Kidney (tissue), 14 donors: ENCODE data around the gene LAMA4. TPM values are rescaled to one million over a fixed set of nuclear protein-coding genes. Genes with fewer than 3 reads are reported as not detected.

Source experiments
- DNase-seq, 5 donors: peaks; one replicate each; pipeline ENCODE4 v3.0.0-alpha.2; 2013 to 2020
- FAIRE-seq: peaks from 2 replicates; lab custom pipeline; 2012; peaks lifted over from hg19 to GRCh38; lab: Jason Lieb, UNC
- H3K27ac ChIP-seq, 2 donors: one replicate each; pipeline ENCODE4 v1.7.0; 2013; ENCODE audit warnings: low read depth in 2 of 2, low read length in 2 of 2, inconsistent platforms in 1 of 2
- H3K27me3 ChIP-seq: one replicate; pipeline ENCODE4 v1.7.1; 2013; ENCODE audit warnings: low read length, inconsistent platforms; ENCODE audit not compliant: control insufficient read depth, insufficient read depth
- H3K36me3 ChIP-seq, 3 donors: one replicate each; pipeline versions ENCODE4 v1.7.0 to v1.7.1; 2013; ENCODE audit warnings: low read length in 3 of 3, control low read depth in 1 of 3, inconsistent platforms in 1 of 3; ENCODE audit not compliant: insufficient read depth in 3 of 3, control insufficient read depth in 2 of 3
- H3K4me1 ChIP-seq, 3 donors: one replicate each; pipeline versions ENCODE4 v1.7.0 to v1.7.1; 2013; ENCODE audit warnings: low read length in 3 of 3, inconsistent platforms in 1 of 3, low read depth in 1 of 3; ENCODE audit not compliant: control insufficient read depth in 2 of 3, insufficient read depth in 2 of 3
- H3K4me3 ChIP-seq, 3 donors: one replicate each; pipeline versions ENCODE4 v1.7.0 to v1.8.1; 2013; ENCODE audit warnings: low read length in 3 of 3, control low read depth in 1 of 3, inconsistent platforms in 1 of 3
- H3K9ac ChIP-seq, 3 donors: one replicate each; pipeline versions ENCODE4 v1.7.0 to v1.7.1; 2013; ENCODE audit warnings: low read length in 3 of 3, control low read depth in 1 of 3, inconsistent platforms in 1 of 3
- H3K9me3 ChIP-seq, 3 donors: one replicate each; pipeline versions ENCODE4 v1.7.0 to v1.7.1; 2013; ENCODE audit warnings: low read length in 3 of 3, control low read depth in 1 of 3, inconsistent platforms in 1 of 3; ENCODE audit not compliant: control insufficient read depth in 2 of 3, insufficient read depth in 1 of 3
- intact Hi-C: fragments of 100-400 bp; cut with DNase I; formaldehyde crosslinking; loops from one replicate; pipeline ENCODE4 v1.11.1; 2022
- polyA plus RNA-seq: library from polyadenylated mRNA; stranded (reverse); fragments of 350-450 nt; fragmentation: Illumina TruSeq; extraction: RNeasy Lipid Tissue Mini Kit (QIAGEN cat#74804); gene quantifications from one replicate; pipeline ENCODE4 v1.2.3, GENCODE V29; 2014; ENCODE audit warnings: low read depth, low replicate concordance; ENCODE audit not compliant: insufficient read depth
- total RNA-seq: library from RNA; stranded (reverse); fragmentation: NEBNext Ultra II Directional; extraction: Animal tissue kit (Norgen Biotek cat#: 25700); gene quantifications from one replicate; pipeline ENCODE4 v1.2.1, GENCODE V29; 2021
- TF ChIP-seq, protein P1 (sequence below): IDR thresholded peaks from 3 replicates; pipeline ENCODE4 v1.5.1; 2012; ENCODE audit warnings: mild to moderate bottlenecking, moderate library complexity, borderline replicate concordance; ENCODE audit not compliant: insufficient read depth; ENCODE audit errors: extremely low read depth
- donor health status: control.
- donor health status: control.
- donor health status: control.
- donor health status: control.
- donor health status: control.
- donor health status: DM: yes; HTN: yes; CAD: no.
- donor health status: Normal renal cell carcinoma (clear cell type).

The LAMA4 gene
- total and polyA plus RNA-seq, 2 donors from 2014 or later = 5.6 to 20.7 TPM

DNA sequence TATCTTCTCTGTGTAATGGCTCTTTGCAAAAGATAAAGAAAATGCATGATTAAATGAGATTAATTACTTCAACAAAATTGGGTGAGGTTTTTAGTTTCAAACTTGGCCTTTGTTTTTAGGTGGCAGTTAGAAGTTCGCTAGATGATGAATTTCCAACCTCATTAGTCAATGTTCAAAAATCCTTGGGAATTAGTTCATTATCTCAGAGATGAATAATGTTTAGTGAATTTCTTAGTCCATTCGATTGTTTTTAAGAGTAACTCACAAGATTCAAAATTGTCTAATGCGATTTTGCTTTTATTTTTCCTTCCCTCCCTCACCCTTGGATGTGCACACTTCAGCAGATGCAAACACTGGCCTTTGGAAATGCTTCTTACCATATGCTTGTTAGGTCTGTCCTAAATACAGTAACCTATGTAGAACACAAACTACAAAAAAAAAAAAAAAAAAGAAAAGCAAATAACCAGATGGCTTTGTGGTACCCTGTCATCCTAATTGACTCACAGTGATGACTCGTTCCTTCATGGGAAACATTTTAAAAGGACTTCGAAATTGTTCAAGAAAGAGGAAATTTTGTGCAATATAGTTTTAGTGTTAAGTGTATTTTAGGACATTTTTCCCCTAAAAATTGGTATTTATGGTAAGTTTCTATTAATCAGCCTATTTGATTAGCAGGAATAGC lies 100.3 kb downstream of the LAMA4 start:
- no peak overlapping the region for H3K27ac ChIP-seq
- no peaks in the 10 kb centered on the region for H3K36me3 ChIP-seq
- H3K4me3 ChIP-seq = no peak overlapping the region
- TF ChIP-seq, protein P1, sequence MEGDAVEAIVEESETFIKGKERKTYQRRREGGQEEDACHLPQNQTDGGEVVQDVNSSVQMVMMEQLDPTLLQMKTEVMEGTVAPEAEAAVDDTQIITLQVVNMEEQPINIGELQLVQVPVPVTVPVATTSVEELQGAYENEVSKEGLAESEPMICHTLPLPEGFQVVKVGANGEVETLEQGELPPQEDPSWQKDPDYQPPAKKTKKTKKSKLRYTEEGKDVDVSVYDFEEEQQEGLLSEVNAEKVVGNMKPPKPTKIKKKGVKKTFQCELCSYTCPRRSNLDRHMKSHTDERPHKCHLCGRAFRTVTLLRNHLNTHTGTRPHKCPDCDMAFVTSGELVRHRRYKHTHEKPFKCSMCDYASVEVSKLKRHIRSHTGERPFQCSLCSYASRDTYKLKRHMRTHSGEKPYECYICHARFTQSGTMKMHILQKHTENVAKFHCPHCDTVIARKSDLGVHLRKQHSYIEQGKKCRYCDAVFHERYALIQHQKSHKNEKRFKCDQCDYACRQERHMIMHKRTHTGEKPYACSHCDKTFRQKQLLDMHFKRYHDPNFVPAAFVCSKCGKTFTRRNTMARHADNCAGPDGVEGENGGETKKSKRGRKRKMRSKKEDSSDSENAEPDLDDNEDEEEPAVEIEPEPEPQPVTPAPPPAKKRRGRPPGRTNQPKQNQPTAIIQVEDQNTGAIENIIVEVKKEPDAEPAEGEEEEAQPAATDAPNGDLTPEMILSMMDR = no peak
- no peaks in the 10 kb centered on the region for H3K27me3 ChIP-seq
- no peak overlapping the region for H3K9ac ChIP-seq
- intact Hi-C loops = no loop called here
- FAIRE-seq = peak; percentile 29
- H3K4me1 ChIP-seq = no peaks in the 10 kb centered on the region
- no peak for DNase-seq
- no peaks in the 10 kb centered on the region for H3K9me3 ChIP-seq

DNA sequence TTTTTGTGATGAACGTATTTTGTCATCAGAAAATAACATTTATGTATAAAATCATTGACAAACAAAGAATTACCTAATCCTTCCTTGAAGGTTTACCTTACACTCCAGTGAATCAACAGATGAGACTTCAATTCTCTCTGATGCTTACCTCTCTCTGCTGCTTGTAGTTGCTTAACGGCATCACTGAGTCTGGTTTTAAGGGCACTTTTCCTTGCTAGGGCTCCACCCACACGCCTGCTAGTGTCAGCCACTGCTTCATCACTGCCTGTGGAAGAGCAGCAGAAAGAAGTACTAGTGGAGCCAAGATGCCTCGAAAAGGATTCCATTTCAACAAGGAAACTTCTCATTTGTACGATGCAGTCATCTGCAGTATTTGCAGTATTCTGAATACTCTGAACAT lies 104.0 kb downstream of the LAMA4 start:
- peak overlapping the region in 1 of 2 donors; percentile 57 for H3K27ac ChIP-seq
- no peaks in the 10 kb centered on the region for H3K4me1 ChIP-seq
- no peak for FAIRE-seq
- no peak overlapping the region for H3K9ac ChIP-seq
- H3K27me3 ChIP-seq = no peaks in the 10 kb centered on the region
- H3K36me3 ChIP-seq = no peaks in the 10 kb centered on the region
- intact Hi-C loops = no loop called here
- DNase-seq = no peak
- H3K4me3 ChIP-seq = no peak overlapping the region
- TF ChIP-seq, protein P1 = no peak
- no peaks in the 10 kb centered on the region for H3K9me3 ChIP-seq

DNA sequence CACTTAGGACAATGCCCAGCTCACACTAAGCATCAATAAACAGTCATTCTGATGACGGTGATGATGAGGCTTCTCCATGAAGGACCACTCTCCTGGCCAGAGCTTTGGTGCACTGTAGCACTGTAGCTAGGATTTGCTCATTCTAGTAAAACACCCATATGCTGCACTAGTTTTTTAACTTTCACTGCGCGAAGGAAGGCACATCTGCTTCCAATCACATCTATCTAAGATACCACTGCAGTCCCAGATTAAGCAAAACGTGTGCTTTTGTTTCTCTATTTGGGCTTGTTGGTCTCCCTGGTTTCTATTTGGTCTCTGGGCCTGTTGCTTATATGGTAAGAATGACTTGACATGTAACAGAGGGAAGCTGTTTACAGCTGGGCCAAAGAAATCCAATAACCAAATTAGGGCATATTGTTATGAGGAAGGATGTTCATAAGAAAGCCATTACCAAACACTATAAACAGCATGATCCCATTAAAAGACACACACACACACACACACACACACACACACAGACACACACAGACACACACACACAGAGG lies 104.6 kb downstream of the LAMA4 start:
- no peak overlapping the region for H3K4me3 ChIP-seq
- FAIRE-seq (no peak), DNase-seq (peak in 2 of 5 donors; percentile 28 to 79)
- no peaks in the 10 kb centered on the region for H3K9me3 ChIP-seq
- no peaks in the 10 kb centered on the region for H3K27me3 ChIP-seq
- peak overlapping the region in 1 of 2 donors; percentile 41 for H3K27ac ChIP-seq
- TF ChIP-seq, protein P1 = no peak
- H3K36me3 ChIP-seq = no peaks in the 10 kb centered on the region
- no peak overlapping the region for H3K9ac ChIP-seq
- intact Hi-C loops = no loop called here
- no peaks in the 10 kb centered on the region for H3K4me1 ChIP-seq
